Measurements from ENCODE around the gene ADD1.

GRCh38 chr4:2856266-2856665 is 12.6 kb downstream of the ADD1 start:
- TF ChIP-seq POLR2A (IDR thresholded peaks at IDR 0.05) (no peak), CTCF (IDR thresholded peaks at IDR 0.05) (no peak), EP300 (IDR thresholded peaks at IDR 0.05) (no peak)

Data from tibial nerve (tissue), 4 donors.